Ovary (tissue), 9 donors: Measurements from ENCODE around the gene SPRR5. TPM values are rescaled to one million over a fixed set of nuclear protein-coding genes. Genes with fewer than 3 reads are reported as not detected.

Source experiments
- DNase-seq, 5 donors: peaks; one replicate each; pipeline ENCODE4 v3.0.0-alpha.2; 2019 to 2020
- H3K27ac ChIP-seq, 2 donors: fragments of 200-600 bp; one replicate each; pipeline versions ENCODE4 v1.5.1 to v1.8.0; 2019 to 2022
- H3K27me3 ChIP-seq: fragments of 200-600 bp; one replicate; pipeline ENCODE4 v1.8.0; 2022
- H3K36me3 ChIP-seq: fragments of 200-600 bp; sonication (generic); one replicate; pipeline ENCODE4 v1.5.1; 2019
- H3K4me1 ChIP-seq: one replicate; pipeline ENCODE4 v1.8.1; 2013; ENCODE audit warnings: mild to moderate bottlenecking, moderate library complexity; ENCODE audit not compliant: insufficient read depth
- H3K4me3 ChIP-seq: fragments of 200-600 bp; sonication (generic); one replicate; pipeline ENCODE4 v1.5.1; 2017
- H3K9me3 ChIP-seq, 2 donors: fragments of 200-600 bp in 1 of 2; sonication (generic) in 1 of 2; one replicate each; pipeline versions ENCODE4 v1.5.1 to v1.8.1; 2013 to 2019; ENCODE audit warnings: mild to moderate bottlenecking in 1 of 2, moderate library complexity in 1 of 2
- CTCF ChIP-seq, 3 donors: fragments of 450-650 bp in 2 of 3; fragments of 200-600 bp in 1 of 3; IDR thresholded peaks; one replicate each; pipeline versions ENCODE4 v1.5.1 to v1.8.0; 2016 to 2022; ENCODE audit warnings: antibody characterized with exemption in 3 of 3, mild to moderate bottlenecking in 1 of 3
- EP300 ChIP-seq: sonication (generic); formaldehyde crosslinking; IDR thresholded peaks from one replicate; pipeline ENCODE4 v1.6.1; 2017; ENCODE audit warnings: antibody characterized with exemption
- POLR2A ChIP-seq: fragments of 450-650 bp; IDR thresholded peaks from one replicate; pipeline ENCODE4 v1.6.1; 2017; ENCODE audit warnings: antibody characterized with exemption, mild to moderate bottlenecking, moderate library complexity
- WGBS, 3 donors: extraction: QIAGEN DNeasy Blood & Tissue Kit in 1 of 3; methylation state at CpG; one replicate each; pipeline versions ENCODE4 v1.1.5 to v1.1.7; 2013 to 2017; 5-methylcytosine and 5-hydroxymethylcytosine counted together
- intact Hi-C, 4 donors: fragments of 100-400 bp; cut with DNase I; formaldehyde crosslinking; loops; one replicate each; pipeline versions ENCODE4 v1.11.0 to v1.15.1; 2022 to 2023
- polyA plus RNA-seq, 2 donors: library from polyadenylated mRNA; stranded (reverse); fragments of 200-250 nt in 1 of 2; fragments of 350-450 nt in 1 of 2; fragmentation: Illumina TruSeq in 1 of 2; extraction: RNeasy Lipid Tissue Mini Kit (QIAGEN cat#74804) in 1 of 2; gene quantifications; one replicate each; pipeline ENCODE4 v1.2.3, GENCODE V29; 2013 to 2014
- total RNA-seq, 7 donors: library from RNA; depleted of rRNA in 2 of 7; stranded (reverse); fragments of >200 nt in 2 of 7; fragmentation: NEBNext Ultra II Directional in 3 of 7; extraction: Animal tissue kit (Norgen Biotek cat#: 25700) in 3 of 7; gene quantifications; one replicate each; pipeline versions ENCODE4 v1.1.0 to v1.2.4, GENCODE V29; 2016 to 2023
- donor health status: DM: no; HTN: no; CAD: no; lungs with moderate emphysema.
- donor health status: DM: no; HTN: no; CAD: no.
- donor health status: Bipolar disorder and iron deficiency.
- donor health status: DM: yes; HTN: yes; CAD: no.
- donor health status: DM: no; HTN: no; CAD: no.
- donor health status: DM: yes; HTN: yes; CAD: no.

The SPRR5 gene
- total and polyA plus RNA-seq, 9 donors, result not detected

- Histone ChIP-seq H3K9me3 (no peaks in the 10 kb centered on the region), H3K27me3 (no peaks in the 10 kb centered on the region), H3K36me3 (no peaks in the 10 kb centered on the region), H3K4me1 (no peaks in the 10 kb centered on the region), H3K4me3 (no peak overlapping the region), H3K27ac (no peak overlapping the region)
- 83 to 88% (median 86%) methylated on average over 4 of the region's 4 CpGs for WGBS, 3 donors
- intact Hi-C loops, result no loop called here
- TF ChIP-seq EP300 (no peak), CTCF (IDR thresholded peaks at IDR 0.05) (no peak), POLR2A (no peak)
- DNase-seq, result no peak
Observed at GRCh38 chr1:152902636-152903035, 44.4 kb upstream of the SPRR5 start.

- DNase-seq, result no peak
- Histone ChIP-seq H3K27ac (no peak overlapping the region), H3K36me3 (no peaks in the 10 kb centered on the region), H3K27me3 (no peaks in the 10 kb centered on the region), H3K4me1 (no peaks in the 10 kb centered on the region), H3K4me3 (no peak overlapping the region), H3K9me3 (no peaks in the 10 kb centered on the region)
- intact Hi-C loops, result no loop called here
- 79 to 81% (median 80%) methylated on average over 7 of the region's 7 CpGs for WGBS, 3 donors
- TF ChIP-seq CTCF (IDR thresholded peaks at IDR 0.05) (no peak), POLR2A (no peak), EP300 (no peak)
Observed at GRCh38 chr1:152904688-152905440, 42.1 kb upstream of the SPRR5 start.

- intact Hi-C loops, result no loop called here
- DNase-seq, result no peak
- no peaks in the 10 kb centered on the region for H3K27me3 ChIP-seq
- no peak for TF ChIP-seq POLR2A
- TF ChIP-seq CTCF (IDR thresholded peaks at IDR 0.05), result no peak
- no peak for TF ChIP-seq EP300
- 58 to 67% (median 62%) methylated on average over 5 of the region's 5 CpGs for WGBS, 3 donors
- no peaks in the 10 kb centered on the region for H3K36me3 ChIP-seq
- no peak overlapping the region for H3K4me3 ChIP-seq
- H3K4me1 ChIP-seq, result no peaks in the 10 kb centered on the region
- no peaks in the 10 kb centered on the region for H3K9me3 ChIP-seq
- no peak overlapping the region for H3K27ac ChIP-seq
Observed at GRCh38 chr1:152906023-152906565, 40.9 kb upstream of the SPRR5 start.

GRCh38 chr1:152907686-152908601, 39.1 kb upstream of the SPRR5 start, which contains the start of gene IVL:
Gene IVL (plus strand): TSS chr1:152908546. CDS start chr1:152909798, 1,252 bp downstream.
- no peaks in the 10 kb centered on the region for H3K4me1 ChIP-seq
- no peak within 1 kb of the TSS for H3K4me3 ChIP-seq
- TF ChIP-seq CTCF (IDR thresholded peaks at IDR 0.05) (no peak), EP300 (no peak)
- H3K36me3 ChIP-seq, result no peaks in the 10 kb centered on the region
- WGBS, 3 donors, result 79 to 86% (median 83%) methylated on average over 4 of the region's 4 CpGs
- intact Hi-C loops, result no loop called here
- H3K9me3 ChIP-seq, result no peaks in the 10 kb centered on the region
- no peak for DNase-seq
- H3K27ac ChIP-seq, result no peak within 1 kb of the TSS
- H3K27me3 ChIP-seq, result no peaks in the 10 kb centered on the region
